ENCODE results near the gene RBM33.

- no peak for TF ChIP-seq CTCF (optimal IDR thresholded peaks at IDR 0.05 in 1 of 3, IDR thresholded peaks at IDR 0.05 in 1 of 3, conservative IDR thresholded peaks at IDR 0.05 in 1 of 3; ENCODE audit: extremely low read depth in 1 of 3, insufficient read depth in 2 of 3, low read length in 3 of 3)
- TF ChIP-seq EZH2 (IDR thresholded peaks at IDR 0.05; ENCODE audit: low read length) = no peak
These were observed 121.9 kb downstream of the RBM33 start for GRCh38 chr7:155766386-155766785.
